SU-DHL-6 (cell line): ENCODE data around the gene CLEC16A.

ENCODE experiments used
- H2AFZ ChIP-seq: fragments of 200-600 bp; sonication (generic); 2 replicates; pipeline ENCODE4 v1.6.1; 2014; ENCODE audit warnings: low read depth, mild to moderate bottlenecking, moderate library complexity, mixed read lengths, antibody characterized with exemption, low read length; ENCODE audit not compliant: severe bottlenecking
- H3F3A ChIP-seq: fragments of 200-600 bp; shearing (Covaris generic); 2 replicates; pipeline ENCODE4 v1.6.0; 2016; ENCODE audit warnings: antibody characterized with exemption, mild to moderate bottlenecking; ENCODE audit not compliant: insufficient read depth
- H3K27ac ChIP-seq: fragments of 200-600 bp; sonication (generic); 2 replicates; pipeline ENCODE4 v1.5.1; 2016; ENCODE audit warnings: low read depth, mild to moderate bottlenecking, low read length, moderate library complexity, mixed read lengths
- H3K27me3 ChIP-seq: fragments of 200-600 bp; sonication (generic), shearing (Covaris generic); 2 replicates; pipeline ENCODE4 v1.6.0; 2014; ENCODE audit warnings: mild to moderate bottlenecking, low read length
- H3K36me3 ChIP-seq: fragments of 200-600 bp; sonication (generic); 2 replicates; pipeline ENCODE4 v1.6.1; 2014; ENCODE audit warnings: mild to moderate bottlenecking, low read length, mixed read lengths
- H3K4me2 ChIP-seq: fragments of 300-600, 200-600 bp; shearing (Covaris generic), sonication (generic); 2 replicates; pipeline ENCODE4 v1.6.0; 2014; ENCODE audit warnings: low read length, low read depth, mild to moderate bottlenecking; ENCODE audit not compliant: poor library complexity, severe bottlenecking
- H3K4me3 ChIP-seq: fragments of 200-600 bp; sonication (generic); 2 replicates; pipeline ENCODE4 v1.5.1; 2014; ENCODE audit warnings: antibody characterized with exemption, low read length, mild to moderate bottlenecking, mixed read lengths; ENCODE audit not compliant: insufficient read depth, poor library complexity, severe bottlenecking
- H3K79me2 ChIP-seq: fragments of 200-600 bp; sonication (generic); 2 replicates; pipeline ENCODE4 v1.6.1; 2014; ENCODE audit warnings: mild to moderate bottlenecking, low read length, moderate library complexity; ENCODE audit not compliant: insufficient read depth
- H3K9ac ChIP-seq: fragments of 200-600 bp; sonication (generic); 2 replicates; pipeline ENCODE4 v1.7.0; 2014; ENCODE audit warnings: mild to moderate bottlenecking, low read length
- H3K9me2 ChIP-seq: fragments of 200-600 bp; sonication (generic); replicated peaks from 2 replicates; pipeline ENCODE4 v1.6.1; 2014; ENCODE audit warnings: low read length; ENCODE audit not compliant: insufficient read depth
- H3K9me3 ChIP-seq: fragments of 200-600 bp; sonication (generic); 2 replicates; pipeline ENCODE4 v1.6.1; 2014; ENCODE audit warnings: low read length, mixed read lengths; ENCODE audit not compliant: insufficient read depth
- H4K20me1 ChIP-seq: fragments of 200-600 bp; sonication (generic); 2 replicates; pipeline ENCODE4 v1.6.1; 2014; ENCODE audit warnings: low read depth, mild to moderate bottlenecking, antibody characterized with exemption, low read length, moderate library complexity, mixed read lengths
- CTCF ChIP-seq: fragments of 200-600 bp; sonication (generic); IDR thresholded peaks from one replicate; pipeline ENCODE4 v1.5.1; 2017; ENCODE audit warnings: antibody characterized with exemption, mild to moderate bottlenecking, low read length, moderate library complexity; ENCODE audit not compliant: insufficient read depth, poor library complexity, severe bottlenecking
- EZH2phosphoT487 ChIP-seq: fragments of 200-600 bp; sonication (generic), shearing (Covaris generic); conservative IDR thresholded peaks from 2 replicates; pipeline ENCODE4 v1.6.1; 2018; ENCODE audit warnings: mild to moderate bottlenecking, antibody characterized with exemption, low read length, moderate library complexity, mixed read lengths

The CLEC16A gene

GRCh38 chr16:11229432-11229831 is 285.1 kb downstream of the CLEC16A start:
- Histone ChIP-seq H3K4me2 (no peak overlapping the region), H3K4me3 (no peak overlapping the region), H3K9ac (no peak overlapping the region), H3K27ac (no peak overlapping the region), H3K36me3 (no peaks in the 10 kb centered on the region), H3K27me3 (no peaks in the 10 kb centered on the region), H3K9me2 (no peaks in the 10 kb centered on the region), H3K79me2 (no peaks in the 10 kb centered on the region), H3F3A (no peaks in the 10 kb centered on the region), H4K20me1 (no peaks in the 10 kb centered on the region), H2AFZ (no peak overlapping the region), H3K9me3 (no peaks in the 10 kb centered on the region)
- TF ChIP-seq EZH2phosphoT487 (no peak), CTCF (no peak)

GRCh38 chr16:11229906-11230305 is 285.5 kb downstream of the CLEC16A start:
- Histone ChIP-seq H3K27ac (no peak overlapping the region), H3K79me2 (no peaks in the 10 kb centered on the region), H3K36me3 (no peaks in the 10 kb centered on the region), H3K27me3 (no peaks in the 10 kb centered on the region), H3K9me2 (no peaks in the 10 kb centered on the region), H3K4me2 (no peak overlapping the region), H3K9ac (no peak overlapping the region), H2AFZ (no peak overlapping the region), H3F3A (no peaks in the 10 kb centered on the region), H4K20me1 (no peaks in the 10 kb centered on the region), H3K9me3 (no peaks in the 10 kb centered on the region), H3K4me3 (no peak overlapping the region)
- TF ChIP-seq CTCF = no peak
- TF ChIP-seq EZH2phosphoT487 = no peak

- no peak overlapping the region for H2AFZ ChIP-seq
- no peak overlapping the region for H3K27ac ChIP-seq
- no peak overlapping the region for H3K4me3 ChIP-seq
- no peaks in the 10 kb centered on the region for H3K79me2 ChIP-seq
- no peaks in the 10 kb centered on the region for H3K36me3 ChIP-seq
- H3F3A ChIP-seq = no peaks in the 10 kb centered on the region
- no peak overlapping the region for H3K4me2 ChIP-seq
- H3K27me3 ChIP-seq = no peaks in the 10 kb centered on the region
- no peak overlapping the region for H3K9ac ChIP-seq
- TF ChIP-seq CTCF (no peak), EZH2phosphoT487 (no peak)
- no peaks in the 10 kb centered on the region for H3K9me2 ChIP-seq
- no peaks in the 10 kb centered on the region for H3K9me3 ChIP-seq
- H4K20me1 ChIP-seq = no peaks in the 10 kb centered on the region
Observed at GRCh38 chr16:11231367-11231970, 287.1 kb downstream of the CLEC16A start.
